Measurements from ENCODE around the gene AP4S1.

DNA sequence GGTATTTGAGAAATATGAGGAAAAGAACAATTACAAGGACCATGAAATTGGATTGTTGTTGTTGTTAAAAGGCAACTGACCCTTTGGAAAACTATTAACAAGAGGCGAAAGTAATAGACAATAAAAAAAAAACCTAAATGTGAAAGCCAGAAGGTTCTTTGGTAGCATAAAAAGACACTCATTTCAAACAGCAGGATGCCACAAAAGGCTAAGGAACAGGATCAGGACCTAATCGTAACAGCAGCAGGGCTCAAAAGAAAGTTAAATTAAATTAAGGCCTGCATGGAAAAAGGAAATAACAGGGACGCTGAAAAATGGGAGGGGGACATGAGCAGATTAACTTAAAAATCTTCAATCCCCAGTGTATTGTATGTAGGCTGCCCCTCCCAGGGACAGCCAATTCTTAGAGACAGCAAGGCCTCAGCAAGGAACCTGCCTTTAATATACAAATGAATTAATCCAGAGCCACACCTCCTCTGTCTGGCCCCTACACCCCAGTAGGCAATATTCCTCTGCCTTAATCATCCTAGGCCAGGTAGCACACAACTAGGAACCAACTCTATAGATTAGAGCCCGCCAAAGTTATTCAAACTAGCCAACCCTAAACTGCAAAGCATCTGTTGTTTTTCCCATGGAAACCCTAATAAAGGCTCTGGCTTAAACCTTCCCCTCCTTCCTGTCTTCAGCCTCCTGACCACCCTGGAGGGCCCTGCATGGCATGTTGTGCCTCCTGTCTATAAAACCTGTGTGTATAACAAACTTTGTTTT, 28.4 kb upstream of the AP4S1 start:
- TF ChIP-seq POLR2A (IDR thresholded peaks at IDR 0.05) (no peak), POLR2AphosphoS5 (IDR thresholded peaks at IDR 0.05) (no peak), EP300 (IDR thresholded peaks at IDR 0.05) (no peak)
- TF ChIP-seq, protein P1, sequence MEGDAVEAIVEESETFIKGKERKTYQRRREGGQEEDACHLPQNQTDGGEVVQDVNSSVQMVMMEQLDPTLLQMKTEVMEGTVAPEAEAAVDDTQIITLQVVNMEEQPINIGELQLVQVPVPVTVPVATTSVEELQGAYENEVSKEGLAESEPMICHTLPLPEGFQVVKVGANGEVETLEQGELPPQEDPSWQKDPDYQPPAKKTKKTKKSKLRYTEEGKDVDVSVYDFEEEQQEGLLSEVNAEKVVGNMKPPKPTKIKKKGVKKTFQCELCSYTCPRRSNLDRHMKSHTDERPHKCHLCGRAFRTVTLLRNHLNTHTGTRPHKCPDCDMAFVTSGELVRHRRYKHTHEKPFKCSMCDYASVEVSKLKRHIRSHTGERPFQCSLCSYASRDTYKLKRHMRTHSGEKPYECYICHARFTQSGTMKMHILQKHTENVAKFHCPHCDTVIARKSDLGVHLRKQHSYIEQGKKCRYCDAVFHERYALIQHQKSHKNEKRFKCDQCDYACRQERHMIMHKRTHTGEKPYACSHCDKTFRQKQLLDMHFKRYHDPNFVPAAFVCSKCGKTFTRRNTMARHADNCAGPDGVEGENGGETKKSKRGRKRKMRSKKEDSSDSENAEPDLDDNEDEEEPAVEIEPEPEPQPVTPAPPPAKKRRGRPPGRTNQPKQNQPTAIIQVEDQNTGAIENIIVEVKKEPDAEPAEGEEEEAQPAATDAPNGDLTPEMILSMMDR (IDR thresholded peaks at IDR 0.05) = no peak

All from stomach (tissue), 4 donors.